ENCODE results near the gene PSD4.

DNA sequence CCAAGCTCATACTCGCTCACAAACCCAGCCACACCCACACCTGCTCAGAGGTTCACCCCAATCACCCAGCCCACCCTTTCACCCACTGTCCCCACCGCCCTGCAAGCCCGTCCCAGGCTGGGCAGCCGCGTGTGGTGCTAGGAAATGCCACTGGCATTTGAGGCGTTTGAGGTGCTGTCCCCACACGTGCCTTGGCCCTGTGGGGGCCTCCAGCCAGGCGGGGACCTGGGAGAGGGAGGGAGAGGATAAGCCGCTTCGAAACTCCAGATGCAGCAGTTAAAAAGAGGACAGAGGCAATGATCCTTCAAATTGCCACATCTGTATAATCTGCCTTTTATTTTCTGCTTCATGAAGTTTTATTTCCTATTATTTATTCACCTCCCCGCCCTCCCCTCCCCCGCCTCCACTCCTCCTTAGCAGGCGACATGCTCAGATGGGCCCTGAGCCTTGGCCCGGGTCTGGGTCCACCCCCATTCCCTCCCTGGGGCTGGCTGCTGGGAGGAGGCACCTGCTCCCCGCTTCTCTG lies 35.9 kb downstream of the PSD4 start:
- TF ChIP-seq, protein P1, sequence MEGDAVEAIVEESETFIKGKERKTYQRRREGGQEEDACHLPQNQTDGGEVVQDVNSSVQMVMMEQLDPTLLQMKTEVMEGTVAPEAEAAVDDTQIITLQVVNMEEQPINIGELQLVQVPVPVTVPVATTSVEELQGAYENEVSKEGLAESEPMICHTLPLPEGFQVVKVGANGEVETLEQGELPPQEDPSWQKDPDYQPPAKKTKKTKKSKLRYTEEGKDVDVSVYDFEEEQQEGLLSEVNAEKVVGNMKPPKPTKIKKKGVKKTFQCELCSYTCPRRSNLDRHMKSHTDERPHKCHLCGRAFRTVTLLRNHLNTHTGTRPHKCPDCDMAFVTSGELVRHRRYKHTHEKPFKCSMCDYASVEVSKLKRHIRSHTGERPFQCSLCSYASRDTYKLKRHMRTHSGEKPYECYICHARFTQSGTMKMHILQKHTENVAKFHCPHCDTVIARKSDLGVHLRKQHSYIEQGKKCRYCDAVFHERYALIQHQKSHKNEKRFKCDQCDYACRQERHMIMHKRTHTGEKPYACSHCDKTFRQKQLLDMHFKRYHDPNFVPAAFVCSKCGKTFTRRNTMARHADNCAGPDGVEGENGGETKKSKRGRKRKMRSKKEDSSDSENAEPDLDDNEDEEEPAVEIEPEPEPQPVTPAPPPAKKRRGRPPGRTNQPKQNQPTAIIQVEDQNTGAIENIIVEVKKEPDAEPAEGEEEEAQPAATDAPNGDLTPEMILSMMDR (IDR thresholded peaks at IDR 0.05), result no peak
- TF ChIP-seq POLR2A (IDR thresholded peaks at IDR 0.05), result no peak
- TF ChIP-seq POLR2AphosphoS5 (IDR thresholded peaks at IDR 0.05), result no peak
- no peak for TF ChIP-seq EP300 (IDR thresholded peaks at IDR 0.05)
